ENCODE data around the gene MATN1.

GRCh38 chr1:30689901-30690645 lies 33.3 kb downstream of the MATN1 start:
- TF ChIP-seq CTCF (optimal IDR thresholded peaks at IDR 0.05 in 1 of 3, IDR thresholded peaks at IDR 0.05 in 1 of 3, conservative IDR thresholded peaks at IDR 0.05 in 1 of 3; ENCODE audit: extremely low read depth in 1 of 3, insufficient read depth in 2 of 3, low read length in 3 of 3) (no peak), EZH2 (IDR thresholded peaks at IDR 0.05; ENCODE audit: low read length) (no peak)

Measured in keratinocyte (primary cell).